Ovary (tissue), 3 donors: ENCODE measurements around the gene NBDY.

Experiments
- CTCF ChIP-seq, 3 donors: fragments of 450-650 bp in 2 of 3; fragments of 200-600 bp in 1 of 3; IDR thresholded peaks; one replicate each; pipeline versions ENCODE4 v1.5.1 to v1.8.0; 2016 to 2022; ENCODE audit warnings: antibody characterized with exemption in 3 of 3, mild to moderate bottlenecking in 1 of 3
- EP300 ChIP-seq: sonication (generic); formaldehyde crosslinking; IDR thresholded peaks from one replicate; pipeline ENCODE4 v1.6.1; 2017; ENCODE audit warnings: antibody characterized with exemption
- POLR2A ChIP-seq: fragments of 450-650 bp; IDR thresholded peaks from one replicate; pipeline ENCODE4 v1.6.1; 2017; ENCODE audit warnings: antibody characterized with exemption, mild to moderate bottlenecking, moderate library complexity
- donor health status: DM: no; HTN: no; CAD: no.

GRCh38 chrX:56783996-56784620, 55.1 kb downstream of the NBDY start:
- TF ChIP-seq CTCF (IDR thresholded peaks at IDR 0.05), result no peak
- TF ChIP-seq POLR2A, result no peak
- TF ChIP-seq EP300, result no peak
